HCT116 (cell line): Measurements from ENCODE around the gene RNF222. TPM values are rescaled to one million over a fixed set of nuclear protein-coding genes. Genes with fewer than 3 reads are reported as not detected.

Source experiments
- ATAC-seq: fragments of 200-7000 bp; cut with Tn5 transposase; 2 replicates; pipeline ENCODE4 v1.9.1; 2020; ENCODE audit warnings: mild to moderate bottlenecking, moderate library complexity
- BruUV-seq: library from RNA; stranded (reverse); fragments of 400-500 nt; replicated peaks from 2 replicates; lab custom pipeline; 2021; lab: Mats Ljungman, UMichigan
- CTCF ChIA-PET: fragments of 300-600 bp; sonication (Branson Sonifier 250); formaldehyde crosslinking; loops from one replicate; lab custom pipeline; 2021; ENCODE audit warnings: antibody characterized with exemption; lab: Charles Lee
- POLR2A ChIA-PET: fragments of 300-600, 350-600 bp; sonication (Branson Sonifier 250); formaldehyde crosslinking; loops from one replicate; lab custom pipeline; 2021; ENCODE audit warnings: antibody characterized with exemption; lab: Charles Lee
- RAD21 ChIA-PET, 2 experiments: fragments of 300-600 bp; sonication (Branson Sonifier 250); formaldehyde crosslinking; loops; one replicate each; lab custom pipeline; 2023; ENCODE audit warnings: low total read pairs in 2 of 2; ENCODE audit not compliant: uncharacterized antibody in 2 of 2, unreplicated experiment in 2 of 2, low non-redundant PET in 1 of 2; lab: Charles Lee
- DNase-seq: peaks from one replicate; pipeline ENCODE4 v3.0.0-alpha.2; 2010; ENCODE audit warnings: low read depth, low spot score
- H2AFZ ChIP-seq: fragments of 200-600 bp; shearing (Covaris generic), sonication (generic); 2 replicates; pipeline ENCODE4 v1.6.1; 2017; ENCODE audit warnings: low read depth, mixed run types, mixed read lengths, antibody characterized with exemption, low read length; ENCODE audit not compliant: poor library complexity, severe bottlenecking
- H3K27ac ChIP-seq: 2 replicates; pipeline ENCODE4 v1.5.1; 2012; ENCODE audit warnings: low read depth, low read length
- H3K27me3 ChIP-seq: fragments of 200-600 bp; sonication (generic); 2 replicates; pipeline ENCODE4 v1.6.1; 2016; ENCODE audit warnings: mixed run types, low read length, mixed read lengths; ENCODE audit not compliant: insufficient read depth
- H3K36me3 ChIP-seq, 2 experiments: fragments of 200-500 bp in 1 of 2; fragments of 200-600 bp in 1 of 2; sonication (Bioruptor generic) in 1 of 2; sonication (generic) in 1 of 2; 2 replicates each; pipeline versions ENCODE4 v1.5.1 to v1.6.1; 2014 to 2016; ENCODE audit warnings: low read length in 2 of 2, inconsistent platforms in 1 of 2, mixed read lengths in 1 of 2, mixed run types in 1 of 2; ENCODE audit not compliant: insufficient read depth in 2 of 2, control insufficient read depth in 1 of 2
- H3K4me1 ChIP-seq, 2 experiments: fragments of 200-600 bp in 1 of 2; sonication (generic) in 1 of 2; 2 replicates each; pipeline versions ENCODE4 v1.5.1 to v1.6.1; 2012 to 2017; ENCODE audit warnings: low read length in 2 of 2, inconsistent platforms in 1 of 2, mild to moderate bottlenecking in 1 of 2, mixed read lengths in 1 of 2, mixed run types in 1 of 2, moderate library complexity in 1 of 2; ENCODE audit not compliant: insufficient read depth in 2 of 2, control insufficient read depth in 1 of 2
- H3K4me2 ChIP-seq: fragments of 200-600 bp; sonication (generic); 2 replicates; pipeline ENCODE4 v1.6.1; 2017; ENCODE audit warnings: mixed run types, low read length, mixed read lengths
- H3K4me3 ChIP-seq, 2 experiments: fragments of 200-600 bp in 1 of 2; sonication (generic) in 1 of 2; replicated peaks in 1 of 2; 2 replicates each; pipeline ENCODE4 v1.5.1; 2011 to 2016; ENCODE audit warnings: low read length in 2 of 2, control low read depth in 1 of 2, low read depth in 1 of 2, mild to moderate bottlenecking in 1 of 2, mixed read lengths in 1 of 2, mixed run types in 1 of 2
- H3K79me2 ChIP-seq: fragments of 200-600 bp; sonication (generic); 2 replicates; pipeline ENCODE4 v1.6.1; 2017; ENCODE audit warnings: mild to moderate bottlenecking, mixed run types, low read length, moderate library complexity, mixed read lengths; ENCODE audit not compliant: insufficient read depth
- H3K9ac ChIP-seq: fragments of 200-600 bp; sonication (generic); 2 replicates; pipeline ENCODE4 v1.6.1; 2016; ENCODE audit warnings: low read length, mixed read lengths
- H3K9me2 ChIP-seq: fragments of 200-600 bp; sonication (generic), shearing (Covaris generic); 2 replicates; pipeline ENCODE4 v1.6.1; 2017; ENCODE audit warnings: mixed run types, mild to moderate bottlenecking, moderate library complexity; ENCODE audit not compliant: insufficient read depth
- H3K9me3 ChIP-seq, 2 experiments: fragments of 200-500 bp in 1 of 2; fragments of 200-600 bp in 1 of 2; sonication (Bioruptor generic) in 1 of 2; sonication (generic) in 1 of 2; 2 replicates each; pipeline ENCODE4 v1.6.1; 2014 to 2017; ENCODE audit warnings: low read length in 2 of 2, mixed read lengths in 2 of 2, inconsistent platforms in 1 of 2, low read depth in 1 of 2, mild to moderate bottlenecking in 1 of 2, mixed run types in 1 of 2, moderate library complexity in 1 of 2; ENCODE audit not compliant: control insufficient read depth in 1 of 2, insufficient read depth in 1 of 2
- H4K20me1 ChIP-seq: fragments of 200-600 bp; sonication (generic), shearing (Covaris generic); 2 replicates; pipeline ENCODE4 v1.6.1; 2017; ENCODE audit warnings: mixed run types, mild to moderate bottlenecking, moderate library complexity; ENCODE audit not compliant: insufficient read depth
- CBX3 ChIP-seq: IDR thresholded peaks from 2 replicates; pipeline ENCODE4 v1.6.1; 2012; ENCODE audit warnings: low read depth
- CEBPB ChIP-seq: IDR thresholded peaks from 2 replicates; pipeline ENCODE4 v1.6.1; 2012; ENCODE audit warnings: low read depth
- ELF1 ChIP-seq: IDR thresholded peaks from 2 replicates; pipeline ENCODE4 v1.6.1; 2012; ENCODE audit warnings: low read depth, borderline replicate concordance
- EZH2 ChIP-seq: fragments of 200-600 bp; sonication (generic); IDR thresholded peaks from 2 replicates; pipeline ENCODE4 v1.6.1; 2017; ENCODE audit warnings: antibody characterized with exemption, mixed run types
- EZH2phosphoT487 ChIP-seq: fragments of 200-600 bp; IDR thresholded peaks from 2 replicates; pipeline ENCODE4 v1.6.1; 2018; ENCODE audit warnings: antibody characterized with exemption, borderline replicate concordance
- FOSL1 ChIP-seq: IDR thresholded peaks from 2 replicates; pipeline ENCODE4 v1.6.1; 2012; ENCODE audit warnings: low read depth
- MAX ChIP-seq: IDR thresholded peaks from 2 replicates; pipeline ENCODE4 v1.6.1; 2012
- POLR2A ChIP-seq: IDR thresholded peaks from 2 replicates; pipeline ENCODE4 v1.7.0; 2011; ENCODE audit warnings: borderline replicate concordance; ENCODE audit not compliant: insufficient read depth, insufficient read length; ENCODE audit errors: extremely low read depth
- RAD21 ChIP-seq: IDR thresholded peaks from 2 replicates; pipeline ENCODE4 v1.6.1; 2012; ENCODE audit warnings: low read depth, mild to moderate bottlenecking
- REST ChIP-seq: IDR thresholded peaks from 2 replicates; pipeline ENCODE4 v1.6.1; 2012; ENCODE audit warnings: low read depth
- SIN3A ChIP-seq: IDR thresholded peaks from 2 replicates; pipeline ENCODE4 v1.6.1; 2012; ENCODE audit warnings: low read depth
- SP1 ChIP-seq: IDR thresholded peaks from 2 replicates; pipeline ENCODE4 v1.6.1; 2012; ENCODE audit warnings: low read depth
- SRF ChIP-seq: IDR thresholded peaks from 2 replicates; pipeline ENCODE4 v1.6.1; 2012; ENCODE audit warnings: low read depth
- YY1 ChIP-seq: IDR thresholded peaks from 2 replicates; pipeline ENCODE4 v1.6.1; 2011; ENCODE audit warnings: low read length, low read depth, moderate library complexity, mild to moderate bottlenecking; ENCODE audit not compliant: insufficient replicate concordance; ENCODE audit errors: extremely low read depth
- ZBTB33 ChIP-seq: IDR thresholded peaks from 2 replicates; pipeline ENCODE4 v1.6.1; 2011; ENCODE audit warnings: mild to moderate bottlenecking, low read length, moderate library complexity; ENCODE audit not compliant: insufficient replicate concordance; ENCODE audit errors: extremely low read depth
- ZNF274 ChIP-seq: fragments of 200-500 bp; sonication (Bioruptor generic); IDR thresholded peaks from 2 replicates; pipeline ENCODE4 v1.6.1; 2014; ENCODE audit warnings: mild to moderate bottlenecking, low read depth, low read length, inconsistent platforms
- intact Hi-C: fragments of 100-400 bp; cut with micrococcal nuclease; formaldehyde crosslinking; loops from 2 replicates; pipeline ENCODE4 v1.10.0; 2022
- total RNA-seq: library from RNA; stranded (reverse); gene quantifications from one replicate; pipeline ENCODE4 v1.2.1, GENCODE V29; 2021; ENCODE audit not compliant: unreplicated experiment

Gene RNF222
- total RNA-seq, 1 experiment from 2014 or later = not detected

- TF ChIP-seq SIN3A = peak; percentile 98
- no peak for TF ChIP-seq ZNF274
- peak; percentile 77; the same call in 1 of the 2 replicates for TF ChIP-seq CBX3
- TF ChIP-seq YY1 = no peak
- no peak for TF ChIP-seq EZH2phosphoT487
- TF ChIP-seq, all 23 proteins: peak for 10
These were observed 21.2 kb downstream of the RNF222 start, which contains the start of gene KRABD2 (continued) for GRCh38 chr17:8376271-8377067.

- Histone ChIP-seq H3K4me2 (peak overlapping the region; percentile 87), H2AFZ (no peak overlapping the region), H3K9ac (peak overlapping the region; percentile 75), H3K36me3 (peaks cover 30 to 36% of the 10 kb centered on the region in 2 experiments), H3K27me3 (no peaks in the 10 kb centered on the region), H3K27ac (peak overlapping the region; percentile 80), H3K4me3 (peak overlapping the region; percentile 65 to 72), H3K9me3 (no peaks in the 10 kb centered on the region), H3K4me1 (peaks cover 18 to 39% of the 10 kb centered on the region in 2 experiments; a peak in 3 of 4 replicates), H3K9me2 (no peaks in the 10 kb centered on the region), H3K79me2 (peaks cover 28% of the 10 kb centered on the region), H4K20me1 (peaks cover 29% of the 10 kb centered on the region; the same call in 1 of the 2 replicates)
- ChIA-PET CTCF (interaction anchor here (1.4 to 1.8 kb wide), 2 partner anchors 315 to 370 kb away, joined by 4 to 7 read pairs; no protein-coding TSS in a partner anchor), RAD21 (no interaction called here), POLR2A (interaction anchor here (1.2 to 2.1 kb wide), 3 partner anchors 15 to 370 kb away, joined by 4 read pairs; no protein-coding TSS in a partner anchor)
- no peak for DNase-seq
- intact Hi-C loops = loop anchor here (10.0 kb wide), 1 partner anchor 151 kb away; no protein-coding TSS in a partner anchor
- no TSS peak for BruUV-seq
- no peak; the same call in 1 of the 2 replicates for ATAC-seq
- no peak for TF ChIP-seq ELF1
- no peak for TF ChIP-seq EZH2phosphoT487
- no peak for TF ChIP-seq ZNF274
- no peak for TF ChIP-seq REST
- TF ChIP-seq SP1 = no peak
- no peak for TF ChIP-seq ZBTB33
- no peak for TF ChIP-seq POLR2A
- TF ChIP-seq SIN3A = no peak
- TF ChIP-seq MAX = no peak
- TF ChIP-seq CBX3 = no peak
- no peak for TF ChIP-seq EZH2
- no peak for TF ChIP-seq RAD21
- no peak for TF ChIP-seq YY1
- no peak for TF ChIP-seq CEBPB
- TF ChIP-seq SRF = no peak
- TF ChIP-seq FOSL1 = no peak
These were observed 21.8 kb downstream of the RNF222 start for GRCh38 chr17:8375738-8376259.
